GM13977 (cell line): Measurements from ENCODE around the gene ARPC2.

Source experiments
- DNase-seq: peaks from one replicate; pipeline ENCODE4 v3.0.0; 2012; ENCODE audit warnings: low spot score
- in situ Hi-C: fragments of 300-500 bp; cut with MboI; formaldehyde crosslinking; loops from one replicate; pipeline ENCODE4 v1.12.0; 2022; ENCODE audit warnings: low sequenced_read_pairs, low pct_unique_long_range_greater_than_20kb, mixed read lengths, inconsistent platforms; ENCODE audit not compliant: unreplicated experiment
- TF ChIP-seq, protein P1 (sequence below): IDR thresholded peaks from 2 replicates; pipeline ENCODE4 v1.5.1; 2012; ENCODE audit warnings: mild to moderate bottlenecking, control low read depth; ENCODE audit not compliant: insufficient read depth; ENCODE audit errors: extremely low read depth, missing control alignments

ARPC2 gene

DNA sequence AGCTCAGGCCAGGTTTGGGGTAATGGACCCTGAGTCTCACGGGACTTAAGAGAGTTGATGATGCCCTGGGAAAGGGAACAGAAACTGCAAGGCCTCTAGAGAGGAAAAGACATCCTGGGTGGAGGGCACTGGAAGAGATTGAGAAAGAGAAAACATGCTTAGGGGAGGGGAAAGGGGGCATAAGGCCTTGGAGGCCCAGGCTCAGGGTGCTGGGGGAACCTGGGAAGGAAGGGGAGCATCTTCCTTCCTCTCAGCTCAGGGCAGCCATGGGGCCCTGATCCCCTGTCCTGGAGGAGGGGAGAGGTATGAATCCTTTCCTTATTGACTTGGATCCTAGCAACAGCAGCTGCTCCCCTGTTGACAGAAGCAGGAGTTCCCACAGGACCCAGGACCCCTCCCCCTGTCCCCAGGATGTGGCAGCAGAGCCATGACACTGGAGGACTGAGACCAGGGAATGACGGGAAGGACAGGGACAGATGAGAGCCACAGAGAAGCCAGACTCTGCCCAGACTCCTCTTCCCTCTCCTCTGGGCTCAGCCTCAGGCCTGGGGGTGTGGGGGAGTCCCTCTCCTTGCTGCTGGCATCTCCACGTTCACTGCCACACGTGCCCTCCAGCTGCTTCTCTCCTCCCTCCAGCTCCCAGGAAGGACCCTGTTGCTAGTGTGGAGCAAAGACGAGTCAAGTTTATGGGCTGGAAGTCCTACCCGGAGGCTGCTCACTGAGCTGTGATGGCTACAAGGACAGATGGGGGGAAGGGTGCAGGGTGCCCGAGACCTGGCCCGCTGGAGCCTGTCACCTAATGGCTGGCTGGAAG lies 44.6 kb downstream of the ARPC2 start:
- TF ChIP-seq, protein P1, sequence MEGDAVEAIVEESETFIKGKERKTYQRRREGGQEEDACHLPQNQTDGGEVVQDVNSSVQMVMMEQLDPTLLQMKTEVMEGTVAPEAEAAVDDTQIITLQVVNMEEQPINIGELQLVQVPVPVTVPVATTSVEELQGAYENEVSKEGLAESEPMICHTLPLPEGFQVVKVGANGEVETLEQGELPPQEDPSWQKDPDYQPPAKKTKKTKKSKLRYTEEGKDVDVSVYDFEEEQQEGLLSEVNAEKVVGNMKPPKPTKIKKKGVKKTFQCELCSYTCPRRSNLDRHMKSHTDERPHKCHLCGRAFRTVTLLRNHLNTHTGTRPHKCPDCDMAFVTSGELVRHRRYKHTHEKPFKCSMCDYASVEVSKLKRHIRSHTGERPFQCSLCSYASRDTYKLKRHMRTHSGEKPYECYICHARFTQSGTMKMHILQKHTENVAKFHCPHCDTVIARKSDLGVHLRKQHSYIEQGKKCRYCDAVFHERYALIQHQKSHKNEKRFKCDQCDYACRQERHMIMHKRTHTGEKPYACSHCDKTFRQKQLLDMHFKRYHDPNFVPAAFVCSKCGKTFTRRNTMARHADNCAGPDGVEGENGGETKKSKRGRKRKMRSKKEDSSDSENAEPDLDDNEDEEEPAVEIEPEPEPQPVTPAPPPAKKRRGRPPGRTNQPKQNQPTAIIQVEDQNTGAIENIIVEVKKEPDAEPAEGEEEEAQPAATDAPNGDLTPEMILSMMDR: no peak
- in situ Hi-C loops: no loop called here
- DNase-seq: no peak

DNA sequence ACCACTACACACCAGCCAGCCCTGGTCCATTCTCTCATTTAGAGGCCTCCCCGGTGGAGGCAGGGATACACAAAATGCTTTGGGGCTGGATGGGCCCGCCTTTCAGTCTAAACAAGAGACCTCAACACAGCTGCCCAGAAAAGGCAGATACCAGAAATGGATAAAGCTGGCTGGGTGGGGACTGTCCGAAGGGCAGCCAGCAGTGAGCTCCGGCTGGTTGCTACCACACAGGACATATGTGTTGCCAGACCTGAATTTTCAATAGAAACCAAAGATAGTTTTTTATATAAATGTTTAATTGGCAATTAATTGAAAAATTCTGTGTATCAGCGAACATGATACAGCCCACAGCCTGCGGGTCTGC lies 45.2 kb downstream of the ARPC2 start:
- TF ChIP-seq, protein P1: no peak
- in situ Hi-C loops: no loop called here
- DNase-seq: no peak

DNA sequence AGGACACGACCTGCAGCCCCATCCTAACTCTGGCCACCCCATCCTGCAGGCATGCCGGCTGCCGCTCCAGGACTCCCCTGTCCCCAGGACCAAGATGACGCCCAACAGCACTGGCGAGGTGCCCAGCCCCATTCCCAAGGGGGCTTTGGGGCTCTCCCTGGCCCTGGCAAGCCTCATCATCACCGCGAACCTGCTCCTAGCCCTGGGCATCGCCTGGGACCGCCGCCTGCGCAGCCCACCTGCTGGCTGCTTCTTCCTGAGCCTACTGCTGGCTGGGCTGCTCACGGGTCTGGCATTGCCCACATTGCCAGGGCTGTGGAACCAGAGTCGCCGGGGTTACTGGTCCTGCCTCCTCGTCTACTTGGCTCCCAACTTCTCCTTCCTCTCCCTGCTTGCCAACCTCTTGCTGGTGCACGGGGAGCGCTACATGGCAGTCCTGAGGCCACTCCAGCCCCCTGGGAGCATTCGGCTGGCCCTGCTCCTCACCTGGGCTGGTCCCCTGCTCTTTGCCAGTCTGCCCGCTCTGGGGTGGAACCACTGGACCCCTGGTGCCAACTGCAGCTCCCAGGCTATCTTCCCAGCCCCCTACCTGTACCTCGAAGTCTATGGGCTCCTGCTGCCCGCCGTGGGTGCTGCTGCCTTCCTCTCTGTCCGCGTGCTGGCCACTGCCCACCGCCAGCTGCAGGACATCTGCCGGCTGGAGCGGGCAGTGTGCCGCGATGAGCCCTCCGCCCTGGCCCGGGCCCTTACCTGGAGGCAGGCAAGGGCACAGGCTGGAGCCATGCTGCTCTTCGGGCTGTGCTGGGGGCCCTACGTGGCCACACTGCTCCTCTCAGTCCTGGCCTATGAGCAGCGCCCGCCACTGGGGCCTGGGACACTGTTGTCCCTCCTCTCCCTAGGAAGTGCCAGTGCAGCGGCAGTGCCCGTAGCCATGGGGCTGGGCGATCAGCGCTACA lies 45.9 kb downstream of the ARPC2 start:
- in situ Hi-C loops: no loop called here
- TF ChIP-seq, protein P1: no peak
- no peak for DNase-seq

DNA sequence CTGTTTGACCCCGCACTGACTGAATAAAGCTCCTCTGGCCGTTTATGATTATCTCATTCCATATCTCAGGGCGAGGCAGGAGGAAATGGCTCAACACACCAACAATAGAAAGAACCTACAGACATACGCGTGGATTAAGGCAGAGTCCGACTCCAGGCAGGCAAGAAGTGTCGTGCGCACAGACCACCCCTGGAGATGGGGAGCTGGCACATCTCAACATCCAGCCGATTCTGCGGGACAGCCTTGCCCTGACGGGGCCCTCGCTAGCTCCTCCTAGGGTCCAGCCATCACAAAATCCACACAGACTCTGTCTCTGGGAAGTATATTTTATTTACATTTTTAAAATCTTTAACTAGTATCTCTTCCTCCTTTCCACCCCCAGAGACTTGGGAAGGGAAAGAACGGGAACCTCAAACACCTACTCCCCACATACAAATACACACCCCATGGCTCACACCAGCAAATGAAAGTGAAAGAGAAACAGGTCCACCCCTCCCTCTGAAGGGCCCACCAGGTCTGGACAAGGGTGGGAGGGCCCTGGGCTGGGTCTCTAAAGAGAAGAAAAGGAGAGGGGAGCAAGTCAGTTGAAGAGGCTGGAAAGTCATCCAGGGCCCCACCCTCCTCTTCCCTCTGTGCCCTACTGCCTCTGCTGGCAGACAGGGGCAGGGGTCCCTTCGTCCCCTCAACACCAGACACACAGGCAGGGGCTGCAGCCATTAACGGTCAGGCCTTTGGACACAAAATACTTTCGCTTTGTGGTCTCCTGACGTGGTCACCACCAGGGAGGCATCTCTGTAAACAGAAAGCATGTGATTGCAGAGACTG lies 47.0 kb downstream of the ARPC2 start:
- no peak for DNase-seq
- TF ChIP-seq, protein P1: peak; percentile 0
- in situ Hi-C loops: no loop called here

DNA sequence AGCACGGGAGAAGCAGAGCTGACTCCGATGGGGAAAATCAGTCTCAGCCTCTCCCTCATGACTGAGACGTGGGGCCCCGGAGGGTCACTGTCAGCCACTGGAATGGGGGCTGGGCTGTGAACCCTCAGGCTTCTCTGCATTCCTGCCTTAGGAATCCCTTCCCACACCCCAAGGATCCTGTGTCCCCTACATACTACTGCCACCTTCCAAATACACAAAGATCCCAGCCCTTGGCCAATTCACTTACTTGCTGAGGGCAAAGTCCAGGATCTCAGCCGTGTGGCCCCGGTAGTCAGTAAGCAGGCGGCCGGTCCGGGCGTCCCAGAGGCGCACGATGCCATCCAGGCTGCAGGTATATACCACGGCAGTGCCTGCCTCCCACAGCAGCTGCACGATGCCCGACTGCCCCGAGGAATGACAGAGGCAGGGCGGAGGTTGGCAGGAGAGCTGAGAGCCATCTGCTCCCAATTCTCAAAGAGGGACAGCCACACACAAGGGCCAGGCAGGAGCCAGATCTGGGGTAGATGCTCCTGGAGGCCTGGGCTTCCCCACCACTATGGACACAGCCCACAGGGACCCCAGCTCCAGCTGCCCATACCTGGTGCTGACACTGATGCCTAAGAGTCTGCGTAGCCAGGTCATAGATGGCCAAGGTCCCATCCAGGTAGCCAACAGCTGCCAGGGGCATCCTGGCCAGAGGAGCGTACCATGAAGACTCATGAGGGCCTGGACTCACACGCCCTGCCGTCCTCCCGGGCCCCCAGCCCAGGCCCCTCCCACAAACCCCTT lies 48.0 kb downstream of the ARPC2 start:
- no peak for DNase-seq
- in situ Hi-C loops: no loop called here
- TF ChIP-seq, protein P1: no peak
